ENCODE measurements around the gene FCER1G.
A peak's percentile ranks its signal among the peaks of the same experiment; 100 is the strongest.
"Not testable (repeated sequence)": the region's sequence is repeated elsewhere in the genome, so short reads cannot be mapped to it uniquely, and the experiment has no call there.

Gene FCER1G

DNA sequence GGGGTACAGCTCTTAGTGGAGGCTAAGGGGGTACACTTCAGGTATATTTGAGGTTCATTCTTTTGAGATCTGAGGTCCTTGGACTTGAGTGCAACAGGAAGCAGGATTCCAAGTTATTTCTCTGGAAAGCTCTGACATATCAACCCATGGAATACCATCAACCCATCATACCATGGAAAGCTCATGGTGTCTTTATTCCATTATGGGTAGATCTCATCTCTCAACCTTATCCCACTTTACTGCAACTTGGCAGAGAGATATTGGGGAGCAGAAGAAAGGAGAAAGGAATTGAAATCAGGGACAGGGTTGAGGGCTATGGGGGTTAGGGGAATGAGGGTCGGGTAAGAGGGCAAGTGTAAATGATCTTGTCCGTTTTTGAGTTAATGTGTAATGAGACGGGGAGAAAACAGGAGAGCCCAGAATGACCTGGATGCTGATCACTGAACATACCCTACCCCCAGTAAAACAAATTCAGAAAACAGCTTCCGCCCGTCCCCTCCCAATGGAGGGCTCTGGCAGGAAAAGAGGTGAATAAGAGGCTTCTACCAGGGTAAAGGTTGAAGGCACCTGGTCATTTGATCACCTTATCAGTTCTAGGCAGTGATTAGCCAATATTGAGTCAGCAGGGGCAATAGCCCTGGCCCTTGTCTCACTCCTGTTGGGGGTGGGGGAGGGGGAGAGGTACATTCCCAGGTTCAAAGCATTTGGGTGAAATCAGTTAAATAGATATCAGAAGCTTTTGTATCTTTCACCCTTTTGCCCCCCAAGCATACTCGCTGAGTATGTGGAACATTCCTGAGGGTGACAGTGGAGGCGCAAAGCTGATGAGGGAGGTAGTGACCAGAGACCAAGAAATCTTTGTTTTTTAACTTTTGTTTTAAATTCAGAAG lies 9.0 kb downstream of the FCER1G start:
- peaks cover 17% of the 10 kb centered on the region for H3K4me1 ChIP-seq (ENCODE audit: control insufficient read depth, insufficient read depth, low read length, unreplicated experiment)
- H3K36me3 ChIP-seq (ENCODE audit: insufficient read depth, low read length), result no peaks in the 10 kb centered on the region
- no peak overlapping the region for H3K27ac ChIP-seq (ENCODE audit: low read depth, low read length)
- peaks cover 3% of the 10 kb centered on the region for H3K79me2 ChIP-seq (ENCODE audit: control insufficient read depth, insufficient read depth, low read length, unreplicated experiment)
- no peak overlapping the region for H3K4me3 ChIP-seq (ENCODE audit: low read depth, low read length)
- H3K27me3 ChIP-seq (ENCODE audit: insufficient read depth, low read length), result no peaks in the 10 kb centered on the region
- no peak overlapping the region for H2AFZ ChIP-seq (ENCODE audit: low read length, unreplicated experiment)

DNA sequence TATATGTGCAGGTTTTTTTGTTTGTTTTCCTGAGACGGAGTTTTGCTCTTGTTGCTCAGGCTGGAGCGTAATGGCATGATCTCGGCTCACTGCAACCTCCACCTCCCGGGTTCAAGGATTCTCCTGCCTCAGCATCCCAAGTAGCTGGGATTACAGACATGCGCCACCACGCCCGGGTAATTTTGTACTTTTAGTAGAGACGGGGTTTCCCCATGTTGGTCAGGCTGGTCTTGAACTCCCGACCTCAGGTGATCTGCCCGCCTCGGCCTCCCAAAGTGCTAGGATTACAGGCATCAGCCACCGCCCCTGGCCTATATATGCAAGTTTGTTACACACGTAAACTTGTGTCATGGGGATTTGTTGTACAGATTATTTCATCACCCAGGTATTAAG lies 9.6 kb downstream of the FCER1G start:
- not testable (repeated sequence) for H3K4me3 ChIP-seq (ENCODE audit: low read depth, low read length); H3K27me3 ChIP-seq (ENCODE audit: insufficient read depth, low read length); H3K36me3 ChIP-seq (ENCODE audit: insufficient read depth, low read length); H3K79me2 ChIP-seq (ENCODE audit: control insufficient read depth, insufficient read depth, low read length, unreplicated experiment); H3K27ac ChIP-seq (ENCODE audit: low read depth, low read length); H2AFZ ChIP-seq (ENCODE audit: low read length, unreplicated experiment)
- peaks cover 17% of the 10 kb centered on the region for H3K4me1 ChIP-seq (ENCODE audit: control insufficient read depth, insufficient read depth, low read length, unreplicated experiment)

DNA sequence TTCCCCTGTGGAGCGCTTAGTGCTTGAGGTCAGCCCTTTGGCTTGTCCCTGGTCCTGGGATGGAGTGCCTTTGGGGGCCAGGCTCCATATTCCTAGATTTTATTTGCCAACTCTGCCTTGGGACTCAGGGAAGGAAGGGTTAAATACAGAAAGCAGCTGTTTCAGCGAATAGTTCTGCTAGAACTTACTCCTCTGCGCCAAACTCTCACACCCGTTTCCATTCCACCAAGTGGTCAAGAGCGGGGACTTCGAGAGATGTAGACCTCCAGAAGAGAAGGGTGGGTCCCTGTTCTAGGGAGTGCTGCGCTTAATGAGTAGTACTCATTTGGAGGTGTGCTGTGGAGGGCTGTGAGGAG lies 10.1 kb downstream of the FCER1G start:
- peak overlapping the region; percentile 76 for H2AFZ ChIP-seq (ENCODE audit: low read length, unreplicated experiment)
- H3K27ac ChIP-seq (ENCODE audit: low read depth, low read length), result peak overlapping the region; percentile 36; the same call in 1 of the 2 replicates
- no peaks in the 10 kb centered on the region for H3K27me3 ChIP-seq (ENCODE audit: insufficient read depth, low read length)
- H3K4me1 ChIP-seq (ENCODE audit: control insufficient read depth, insufficient read depth, low read length, unreplicated experiment), result peaks cover 17% of the 10 kb centered on the region
- no peaks in the 10 kb centered on the region for H3K36me3 ChIP-seq (ENCODE audit: insufficient read depth, low read length)
- peaks cover 3% of the 10 kb centered on the region for H3K79me2 ChIP-seq (ENCODE audit: control insufficient read depth, insufficient read depth, low read length, unreplicated experiment)
- peak overlapping the region; percentile 10; the same call in 1 of the 2 replicates for H3K4me3 ChIP-seq (ENCODE audit: low read depth, low read length)

DNA sequence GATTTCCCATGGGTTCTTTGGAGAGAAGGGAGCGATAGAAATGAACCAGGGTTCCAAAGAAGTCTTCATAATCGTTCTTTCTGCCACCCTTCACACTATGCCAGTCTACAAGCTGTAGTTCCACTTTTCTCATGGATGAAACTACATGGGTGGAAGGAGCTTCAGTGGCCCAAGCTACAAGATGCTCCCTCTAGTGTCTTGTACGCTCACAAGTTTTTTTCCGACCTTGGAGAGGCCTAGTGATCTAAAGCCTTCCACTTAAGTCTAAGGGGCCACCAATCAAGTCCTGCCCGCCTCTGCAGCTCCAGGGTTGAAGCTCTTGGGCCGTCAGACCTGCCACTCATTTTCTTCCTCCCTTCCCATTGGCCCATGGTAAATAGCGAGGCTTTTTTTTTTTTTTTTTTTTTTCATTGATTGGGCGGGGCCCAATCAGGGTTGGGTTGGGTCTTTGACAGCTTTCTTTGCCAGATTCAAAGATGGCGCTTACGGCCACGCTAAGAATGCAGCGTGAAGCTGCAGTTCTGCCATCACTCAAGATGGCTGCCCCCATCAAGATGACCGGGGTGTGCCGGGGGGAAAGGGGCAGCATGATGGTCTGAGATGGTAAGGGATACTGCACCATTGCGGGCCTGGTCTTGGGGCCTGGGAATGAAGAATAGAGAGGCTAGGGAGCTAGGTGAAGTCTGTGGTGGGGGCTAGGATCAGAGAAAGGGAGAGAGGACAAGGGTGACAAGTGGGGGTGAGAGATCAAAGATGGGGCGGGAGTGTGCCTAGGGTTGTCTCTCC lies 10.6 kb downstream of the FCER1G start, which contains the start of gene TOMM40L:
TOMM40L (plus strand) TSS at position 527 of the 786 bp plus-strand sequence. CDS start 430 bp downstream, outside the sequence.
- Histone ChIP-seq H3K27ac (ENCODE audit: low read depth, low read length) (peak within 1 kb of the TSS; percentile 52), H3K4me1 (ENCODE audit: control insufficient read depth, insufficient read depth, low read length, unreplicated experiment) (peaks cover 17% of the 10 kb centered on the region), H2AFZ (ENCODE audit: low read length, unreplicated experiment) (peak within 1 kb of the TSS; percentile 98), H3K4me3 (ENCODE audit: low read depth, low read length) (peak within 1 kb of the TSS; percentile 93), H3K27me3 (ENCODE audit: insufficient read depth, low read length) (no peaks in the 10 kb centered on the region), H3K79me2 (ENCODE audit: control insufficient read depth, insufficient read depth, low read length, unreplicated experiment) (peaks cover 3% of the 10 kb centered on the region), H3K36me3 (ENCODE audit: insufficient read depth, low read length) (no peaks in the 10 kb centered on the region)

DNA sequence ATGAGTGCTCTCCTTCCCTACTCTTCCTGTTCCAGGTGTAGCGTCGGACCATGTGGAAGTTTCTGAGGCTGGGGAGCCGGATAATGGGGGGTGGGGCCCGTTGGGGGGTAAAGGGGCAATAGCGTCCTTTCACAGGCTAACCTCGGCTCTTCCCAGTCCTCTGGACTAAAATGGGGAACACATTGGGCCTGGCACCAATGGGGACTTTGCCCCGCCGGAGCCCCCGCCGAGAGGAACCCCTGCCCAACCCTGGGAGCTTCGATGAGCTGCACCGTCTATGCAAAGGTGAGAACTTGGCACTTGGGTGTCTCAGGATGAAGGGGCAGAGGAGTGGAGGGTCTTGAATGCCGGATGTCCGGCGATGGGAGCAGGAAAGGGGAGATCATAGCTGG lies 11.2 kb downstream of the FCER1G start:
- Histone ChIP-seq H3K27ac (ENCODE audit: low read depth, low read length) (peak overlapping the region; percentile 52), H2AFZ (ENCODE audit: low read length, unreplicated experiment) (peak overlapping the region; percentile 98), H3K79me2 (ENCODE audit: control insufficient read depth, insufficient read depth, low read length, unreplicated experiment) (peaks cover 3% of the 10 kb centered on the region)

DNA sequence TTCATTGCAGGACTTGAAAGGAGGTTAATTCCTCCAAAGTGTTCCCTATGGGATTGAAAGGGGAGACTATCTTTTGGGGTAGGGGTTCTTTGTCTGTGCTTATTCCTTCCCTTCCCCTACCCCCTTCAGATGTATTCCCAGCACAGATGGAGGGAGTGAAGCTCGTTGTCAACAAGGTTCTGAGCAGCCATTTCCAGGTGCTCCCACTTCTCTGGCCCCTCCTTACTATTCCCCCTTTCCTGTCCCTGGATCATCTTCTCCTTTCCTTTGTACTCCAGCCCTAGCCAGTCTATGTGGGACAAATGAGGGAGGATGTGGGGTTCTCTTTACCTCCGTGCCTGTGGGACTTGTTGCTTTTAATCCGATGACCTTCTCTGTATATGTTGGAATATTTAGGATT lies 11.7 kb downstream of the FCER1G start:
- H3K79me2 ChIP-seq (ENCODE audit: control insufficient read depth, insufficient read depth, low read length, unreplicated experiment), result peaks cover 3% of the 10 kb centered on the region
- H3K36me3 ChIP-seq (ENCODE audit: insufficient read depth, low read length), result no peaks in the 10 kb centered on the region
- H3K27me3 ChIP-seq (ENCODE audit: insufficient read depth, low read length), result no peaks in the 10 kb centered on the region
- peaks cover 17% of the 10 kb centered on the region for H3K4me1 ChIP-seq (ENCODE audit: control insufficient read depth, insufficient read depth, low read length, unreplicated experiment)
- peak overlapping the region; percentile 52 for H3K27ac ChIP-seq (ENCODE audit: low read depth, low read length)
- peak overlapping the region; percentile 93 for H3K4me3 ChIP-seq (ENCODE audit: low read depth, low read length)
- peak overlapping the region; percentile 98 for H2AFZ ChIP-seq (ENCODE audit: low read length, unreplicated experiment)

More for the DNA sequence above, 11.2 kb downstream of the FCER1G start:
- Histone ChIP-seq H3K4me3 (ENCODE audit: low read depth, low read length) (peak overlapping the region; percentile 93), H3K36me3 (ENCODE audit: insufficient read depth, low read length) (no peaks in the 10 kb centered on the region), H3K4me1 (ENCODE audit: control insufficient read depth, insufficient read depth, low read length, unreplicated experiment) (peaks cover 17% of the 10 kb centered on the region), H3K27me3 (ENCODE audit: insufficient read depth, low read length) (no peaks in the 10 kb centered on the region)

DNA sequence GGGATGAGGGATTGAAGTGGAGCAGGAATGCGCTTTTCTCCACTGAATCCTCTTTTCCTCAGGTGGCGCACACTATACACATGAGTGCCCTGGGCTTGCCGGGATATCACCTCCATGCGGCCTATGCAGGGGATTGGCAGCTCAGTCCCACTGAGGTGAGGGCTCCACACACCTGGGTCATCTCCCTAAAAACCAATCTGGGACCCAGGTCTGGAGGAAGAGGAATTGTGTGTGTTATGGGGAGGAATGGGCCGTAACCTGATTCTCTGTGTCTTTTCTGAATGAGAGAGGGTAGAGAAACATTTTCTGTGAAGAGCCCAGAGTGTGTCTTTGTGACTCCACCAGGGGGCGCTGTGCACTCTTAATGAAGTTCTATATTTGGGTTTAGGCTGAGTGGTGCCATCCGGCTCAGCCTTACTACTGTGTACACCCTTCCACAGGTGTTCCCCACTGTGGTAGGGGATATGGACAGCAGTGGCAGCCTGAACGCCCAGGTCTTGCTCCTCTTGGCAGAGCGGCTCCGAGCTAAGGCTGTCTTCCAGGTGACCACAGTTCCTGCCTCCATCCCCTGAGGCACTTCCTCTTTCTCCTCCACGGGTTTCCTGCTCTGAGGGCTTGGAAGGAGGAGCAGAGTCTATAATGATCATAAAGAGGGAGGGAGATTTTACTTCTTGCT lies 12.2 kb downstream of the FCER1G start:
- H3K79me2 ChIP-seq (ENCODE audit: control insufficient read depth, insufficient read depth, low read length, unreplicated experiment), result peaks cover 3% of the 10 kb centered on the region
- peaks cover 17% of the 10 kb centered on the region for H3K4me1 ChIP-seq (ENCODE audit: control insufficient read depth, insufficient read depth, low read length, unreplicated experiment)
- H2AFZ ChIP-seq (ENCODE audit: low read length, unreplicated experiment), result peak overlapping the region; percentile 87
- H3K4me3 ChIP-seq (ENCODE audit: low read depth, low read length), result peak overlapping the region; percentile 93
- no peaks in the 10 kb centered on the region for H3K36me3 ChIP-seq (ENCODE audit: insufficient read depth, low read length)
- H3K27ac ChIP-seq (ENCODE audit: low read depth, low read length), result peak overlapping the region; percentile 52
- no peaks in the 10 kb centered on the region for H3K27me3 ChIP-seq (ENCODE audit: insufficient read depth, low read length)

DNA sequence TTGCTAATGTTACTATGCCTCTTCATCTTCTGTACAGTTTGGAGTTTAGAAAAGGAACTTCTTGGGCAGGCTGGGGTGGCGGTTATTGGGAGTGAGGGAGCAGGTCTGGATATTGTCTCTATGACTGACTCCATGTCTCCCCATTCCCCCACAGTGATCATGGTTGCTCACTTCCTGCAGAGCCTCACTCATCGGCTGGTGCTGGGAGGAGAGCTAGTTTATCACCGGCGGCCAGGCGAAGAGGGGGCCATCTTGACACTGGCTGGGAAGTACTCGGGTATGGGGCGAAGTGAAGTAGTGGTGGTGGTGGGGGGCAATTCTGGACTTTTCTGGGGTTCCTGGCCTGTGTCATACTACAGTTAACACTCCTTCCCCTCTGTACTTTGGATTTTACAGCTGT lies 12.9 kb downstream of the FCER1G start:
- Histone ChIP-seq H3K27me3 (ENCODE audit: insufficient read depth, low read length) (no peaks in the 10 kb centered on the region), H3K4me1 (ENCODE audit: control insufficient read depth, insufficient read depth, low read length, unreplicated experiment) (peaks cover 17% of the 10 kb centered on the region), H3K79me2 (ENCODE audit: control insufficient read depth, insufficient read depth, low read length, unreplicated experiment) (peaks cover 3% of the 10 kb centered on the region), H3K36me3 (ENCODE audit: insufficient read depth, low read length) (no peaks in the 10 kb centered on the region), H3K4me3 (ENCODE audit: low read depth, low read length) (no peak overlapping the region), H3K27ac (ENCODE audit: low read depth, low read length) (no peak overlapping the region), H2AFZ (ENCODE audit: low read length, unreplicated experiment) (no peak overlapping the region)

DNA sequence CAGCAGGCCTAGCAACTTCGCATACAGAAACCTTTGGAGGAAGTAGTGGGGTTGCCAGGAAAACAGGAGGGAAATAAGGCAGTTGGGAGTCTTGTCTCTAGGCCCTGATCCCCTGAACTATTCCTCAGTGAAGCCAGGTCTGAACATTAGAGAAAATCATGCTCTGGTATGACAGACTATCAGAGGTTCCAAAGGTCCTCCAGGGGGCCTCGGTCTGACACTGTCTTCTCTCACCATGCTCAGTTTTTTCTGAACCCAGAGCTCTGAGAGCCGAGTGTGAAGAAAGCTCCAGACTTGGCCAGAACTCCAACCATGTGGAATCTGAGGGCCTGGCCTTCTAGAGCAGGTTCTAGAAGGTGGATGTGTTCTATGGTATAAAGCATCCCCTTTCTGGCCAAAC lies 14.8 kb downstream of the FCER1G start:
- Histone ChIP-seq H3K27me3 (ENCODE audit: insufficient read depth, low read length) (no peaks in the 10 kb centered on the region), H3K79me2 (ENCODE audit: control insufficient read depth, insufficient read depth, low read length, unreplicated experiment) (peaks cover 3% of the 10 kb centered on the region), H3K36me3 (ENCODE audit: insufficient read depth, low read length) (no peaks in the 10 kb centered on the region), H3K27ac (ENCODE audit: low read depth, low read length) (no peak overlapping the region), H2AFZ (ENCODE audit: low read length, unreplicated experiment) (no peak overlapping the region), H3K4me1 (ENCODE audit: control insufficient read depth, insufficient read depth, low read length, unreplicated experiment) (peaks cover 17% of the 10 kb centered on the region), H3K4me3 (ENCODE audit: low read depth, low read length) (no peak overlapping the region)

DNA sequence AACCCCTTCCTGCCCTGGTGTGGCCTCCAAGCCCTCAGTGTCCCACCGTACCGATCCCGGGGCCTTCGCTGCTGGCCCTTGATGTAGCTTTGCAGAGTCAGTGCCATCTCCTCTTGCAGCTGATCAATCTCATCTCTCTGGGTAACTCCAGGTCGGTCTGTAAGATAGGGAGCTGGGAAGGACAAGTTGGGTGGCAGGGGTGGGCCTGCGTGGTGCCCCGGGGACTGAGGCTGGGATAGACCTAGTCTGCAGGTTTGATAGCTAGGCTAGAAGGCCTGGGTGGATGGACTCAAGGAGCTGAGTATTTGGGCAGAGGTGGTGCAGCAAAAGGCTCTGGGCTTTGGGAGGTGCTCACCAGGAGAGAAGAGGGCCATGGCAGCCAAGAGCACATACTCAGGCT lies 15.7 kb downstream of the FCER1G start:
- Histone ChIP-seq H3K36me3 (ENCODE audit: insufficient read depth, low read length) (no peaks in the 10 kb centered on the region), H3K79me2 (ENCODE audit: control insufficient read depth, insufficient read depth, low read length, unreplicated experiment) (peaks cover 3% of the 10 kb centered on the region), H3K4me1 (ENCODE audit: control insufficient read depth, insufficient read depth, low read length, unreplicated experiment) (peaks cover 13% of the 10 kb centered on the region), H3K4me3 (ENCODE audit: low read depth, low read length) (no peak overlapping the region), H3K27ac (ENCODE audit: low read depth, low read length) (no peak overlapping the region), H3K27me3 (ENCODE audit: insufficient read depth, low read length) (no peaks in the 10 kb centered on the region), H2AFZ (ENCODE audit: low read length, unreplicated experiment) (no peak overlapping the region)
